GM18909 (cell line): ENCODE measurements around the gene CAMTA1.

Source experiments
- ATAC-seq: cut with Tn5 transposase; IDR thresholded peaks from one replicate; pipeline ENCODE4 v1.9.1; 2021; ENCODE audit warnings: mild to moderate bottlenecking; ENCODE audit not compliant: unreplicated experiment, poor library complexity

CAMTA1 gene

DNA sequence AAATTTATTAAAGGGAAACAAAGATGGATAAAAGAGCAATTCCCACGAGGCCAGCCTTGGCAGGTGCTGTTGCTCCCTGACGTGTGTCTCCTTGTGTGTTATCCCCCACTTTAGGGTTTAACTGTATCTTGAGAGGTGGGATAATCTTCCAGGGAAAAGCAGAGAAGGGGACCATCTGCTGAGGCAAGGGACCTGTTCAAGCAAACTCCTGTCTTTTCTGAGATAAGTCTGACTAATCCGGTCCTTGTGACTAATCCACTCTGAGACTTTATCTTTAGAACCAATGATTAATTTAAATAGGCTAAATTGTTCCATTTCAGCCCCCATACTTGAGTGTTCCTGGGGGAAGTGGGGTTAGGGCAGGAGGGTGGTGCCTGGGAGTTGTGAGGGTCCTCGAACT, 163.6 kb downstream of the CAMTA1 start:
- ATAC-seq, result no peak

DNA sequence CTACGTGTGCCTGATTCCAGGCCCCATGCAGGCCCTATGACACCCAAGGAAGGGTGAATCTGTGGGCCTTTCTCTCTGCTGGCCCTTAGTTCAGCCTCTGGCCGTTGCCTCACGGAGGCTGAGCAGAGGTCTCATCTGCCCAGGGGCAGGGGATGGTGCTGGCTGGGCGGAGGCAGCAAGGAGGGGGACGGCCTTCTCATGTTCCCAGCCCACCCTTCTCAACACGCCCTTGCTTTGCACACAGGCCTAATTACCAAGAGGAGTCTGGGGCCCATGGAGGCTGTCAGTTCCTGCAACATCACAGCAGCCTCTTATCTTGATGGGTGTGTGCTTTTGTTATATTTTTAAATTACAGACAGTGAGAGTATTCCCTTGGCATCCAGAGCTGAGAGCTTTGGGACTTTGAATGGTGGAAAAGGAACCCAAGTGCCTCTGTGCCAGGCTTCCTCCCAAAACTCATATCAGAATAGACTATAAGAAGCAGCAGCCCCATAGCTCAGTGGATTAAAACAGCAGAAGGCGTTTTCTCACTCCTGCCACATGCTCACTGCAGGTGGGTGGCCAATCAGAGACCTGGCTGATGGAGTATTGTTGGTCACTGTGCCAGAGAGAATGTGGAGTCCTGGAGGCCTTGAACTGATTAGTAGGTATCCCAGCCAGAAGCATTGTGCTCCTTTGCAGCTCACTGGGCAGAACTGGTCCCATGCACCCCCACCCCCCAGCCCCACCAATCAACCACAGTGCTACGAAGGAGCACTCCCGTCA, 164.9 kb downstream of the CAMTA1 start:
- no peak for ATAC-seq

DNA sequence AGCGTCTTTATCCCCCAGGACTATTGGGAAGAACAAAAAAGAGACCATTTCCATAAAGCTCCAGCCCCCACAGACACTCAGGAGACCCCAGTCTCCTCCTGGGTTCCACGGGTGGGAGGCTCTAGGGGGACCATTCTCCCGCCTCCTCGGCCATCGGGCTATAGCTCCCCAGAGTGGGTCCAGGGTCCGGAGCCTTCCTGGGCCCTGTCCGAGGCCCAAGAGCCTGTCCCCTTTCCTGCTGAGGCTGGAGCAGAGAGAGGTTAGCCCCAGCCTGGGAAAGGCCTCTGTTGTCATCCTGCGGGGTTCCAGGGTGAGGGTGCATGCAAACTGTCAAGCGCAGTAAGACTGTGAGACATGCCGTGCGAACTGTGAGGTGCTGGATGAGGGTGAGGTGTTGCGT, 166.3 kb downstream of the CAMTA1 start:
- no peak for ATAC-seq

- no peak for ATAC-seq
Observed at GRCh38 chr1:6953216-6953615, 168.0 kb downstream of the CAMTA1 start.

GRCh38 chr1:6953907-6954364, 168.7 kb downstream of the CAMTA1 start:
- ATAC-seq, result no peak

DNA sequence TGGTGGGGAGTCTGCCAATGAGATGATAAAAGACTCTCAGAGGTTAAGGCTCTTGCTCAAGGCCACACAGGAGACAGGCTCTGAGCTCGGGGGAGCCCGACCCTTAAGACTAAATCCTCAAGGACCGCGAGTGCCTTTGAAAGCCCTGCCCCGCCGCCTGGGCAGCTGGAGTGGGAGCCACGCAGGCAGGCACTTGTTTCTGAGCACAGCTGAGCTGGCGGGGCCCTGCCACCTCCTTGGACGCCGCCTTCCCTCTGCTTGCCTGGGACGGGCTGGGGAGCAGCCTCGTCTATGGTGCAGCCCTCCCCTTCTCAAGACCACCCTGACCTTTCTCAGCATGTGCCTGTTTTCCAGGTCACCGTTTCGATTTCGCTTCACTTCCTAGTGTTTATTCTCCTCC, 169.3 kb downstream of the CAMTA1 start:
- ATAC-seq, result no peak

DNA sequence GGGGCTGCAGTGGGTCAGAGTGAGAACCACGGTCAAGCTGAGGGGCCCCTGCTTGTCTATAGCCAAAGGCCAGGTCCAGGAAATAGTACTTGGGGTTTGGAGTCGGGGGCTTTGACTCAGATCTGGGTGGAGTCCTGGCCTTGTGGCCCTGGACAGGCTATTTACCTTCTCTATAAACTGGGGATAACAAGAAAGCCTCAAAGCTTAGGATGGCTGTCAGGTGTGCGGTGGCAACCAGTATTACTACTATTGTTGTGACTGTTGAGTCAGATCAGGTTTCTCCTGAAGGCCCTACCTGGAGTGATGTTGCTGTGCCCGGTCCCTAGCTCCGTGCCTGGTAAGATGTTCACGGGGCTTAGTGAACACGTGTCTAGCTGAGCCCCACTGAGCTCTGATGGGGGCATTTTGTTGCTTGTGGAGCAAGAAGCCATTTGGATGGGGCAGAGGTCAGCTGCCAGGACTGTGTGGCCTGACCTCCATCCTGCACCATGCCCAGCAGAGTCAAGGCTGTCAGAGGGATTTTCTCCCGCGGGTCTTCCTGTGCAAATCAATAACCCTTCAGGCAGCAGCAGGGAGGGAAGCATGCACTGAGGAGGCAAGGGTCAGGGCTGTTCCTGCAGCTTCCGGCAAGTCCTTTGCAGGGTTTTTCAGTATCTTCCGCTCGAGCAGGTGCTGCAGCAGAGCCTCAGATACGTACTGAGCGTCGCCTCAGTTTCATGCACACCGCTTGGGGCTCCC, 170.3 kb downstream of the CAMTA1 start:
- no peak for ATAC-seq

GRCh38 chr1:6956488-6957159, 171.4 kb downstream of the CAMTA1 start:
- no peak for ATAC-seq

GRCh38 chr1:6957341-6957740, 172.1 kb downstream of the CAMTA1 start:
- no peak for ATAC-seq

DNA sequence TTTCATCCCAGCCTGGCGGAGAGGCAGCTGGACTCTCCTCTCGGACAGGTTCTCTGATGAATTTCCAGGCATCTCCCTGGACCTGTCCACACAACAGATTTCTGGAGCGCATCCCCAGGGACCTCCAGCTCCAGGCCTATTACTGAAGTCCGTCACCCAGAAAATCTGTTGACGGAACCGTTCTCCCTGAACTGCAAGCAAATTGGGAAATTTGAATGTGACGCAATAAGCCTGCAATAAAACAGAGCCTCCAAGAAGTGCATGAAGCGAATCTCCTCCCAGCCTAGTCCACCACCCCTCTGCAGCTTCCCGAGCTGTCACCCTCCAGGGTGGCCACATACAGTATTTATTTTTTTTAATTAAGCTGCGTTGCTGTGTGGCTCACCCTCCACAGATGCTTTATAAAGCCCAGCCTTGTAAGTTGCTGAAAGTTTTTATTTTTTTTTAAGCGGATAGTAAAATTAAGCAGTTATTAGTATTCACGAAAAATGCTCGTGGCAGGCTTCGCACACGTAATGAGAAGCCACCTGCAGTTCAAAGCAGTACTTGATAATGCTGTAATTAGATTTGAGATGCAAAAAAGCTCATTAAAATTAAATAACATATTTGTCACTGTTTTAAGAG, 173.3 kb downstream of the CAMTA1 start:
- ATAC-seq, result no peak

DNA sequence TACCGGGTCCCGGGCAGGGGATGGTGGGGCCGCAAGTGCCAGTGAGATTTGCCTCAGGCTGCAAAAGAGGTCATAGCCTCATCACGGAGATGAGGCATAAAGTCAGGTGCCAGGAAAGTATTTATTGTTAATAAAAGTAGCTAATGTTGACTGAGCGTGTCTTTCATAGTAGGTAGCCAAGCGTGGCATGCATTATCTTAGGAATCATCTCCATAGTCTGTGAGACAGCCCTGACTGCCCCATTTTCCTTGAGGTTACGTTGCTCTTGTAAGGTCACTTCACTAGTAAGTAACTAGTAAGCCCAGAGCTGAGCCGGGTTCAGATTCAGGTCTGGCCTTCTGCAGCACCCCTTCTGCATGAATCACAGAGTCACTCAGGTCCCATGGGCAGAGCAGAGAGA, 174.2 kb downstream of the CAMTA1 start:
- ATAC-seq, result no peak

DNA sequence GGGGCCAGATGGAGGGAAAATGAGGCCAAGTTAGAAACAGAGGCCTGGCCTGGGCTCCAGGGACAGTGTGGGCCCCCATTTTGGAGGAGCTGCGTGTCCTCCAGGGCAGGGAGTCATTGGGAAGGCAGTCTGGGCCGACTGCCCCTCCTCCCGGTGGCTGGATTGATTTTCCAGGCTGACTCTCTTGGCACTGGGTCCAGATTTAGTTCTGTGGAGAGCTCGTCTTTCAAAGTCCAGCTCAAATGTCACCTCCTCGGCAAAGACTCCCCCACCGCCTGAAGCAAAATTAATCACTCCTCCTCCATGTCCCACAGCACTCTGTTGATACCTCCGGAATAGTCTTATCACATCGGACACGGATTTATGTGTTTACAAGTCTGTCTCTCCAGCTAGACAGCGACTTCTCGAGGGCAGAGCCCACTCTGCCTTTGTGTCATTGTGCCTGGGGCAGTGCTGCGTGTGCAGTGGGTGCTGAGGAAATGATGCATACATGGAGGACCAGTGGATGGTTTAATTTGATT, 175.1 kb downstream of the CAMTA1 start:
- ATAC-seq, result no peak

- ATAC-seq, result no peak
Observed at GRCh38 chr1:6960860-6961259, 175.6 kb downstream of the CAMTA1 start.

DNA sequence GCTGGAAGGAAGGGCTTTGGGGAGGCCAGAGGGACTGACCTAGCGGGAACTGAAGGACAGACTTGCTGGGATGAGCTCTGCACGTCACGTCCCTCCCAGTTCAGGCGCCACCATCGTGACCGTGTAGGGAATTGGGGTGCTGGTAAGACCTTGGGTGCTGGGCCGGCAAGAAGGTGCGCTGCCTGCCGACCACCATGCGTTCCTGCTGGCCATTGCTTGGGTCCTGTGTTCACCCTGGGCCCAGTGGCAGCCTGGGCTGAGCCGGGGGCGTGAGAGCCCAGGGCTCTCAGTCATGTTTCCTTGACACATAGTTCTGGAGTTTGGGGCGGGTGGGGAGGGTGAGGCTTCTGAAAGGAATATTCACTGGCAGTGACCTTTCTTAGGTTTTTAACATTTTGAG, 176.0 kb downstream of the CAMTA1 start:
- no peak for ATAC-seq

DNA sequence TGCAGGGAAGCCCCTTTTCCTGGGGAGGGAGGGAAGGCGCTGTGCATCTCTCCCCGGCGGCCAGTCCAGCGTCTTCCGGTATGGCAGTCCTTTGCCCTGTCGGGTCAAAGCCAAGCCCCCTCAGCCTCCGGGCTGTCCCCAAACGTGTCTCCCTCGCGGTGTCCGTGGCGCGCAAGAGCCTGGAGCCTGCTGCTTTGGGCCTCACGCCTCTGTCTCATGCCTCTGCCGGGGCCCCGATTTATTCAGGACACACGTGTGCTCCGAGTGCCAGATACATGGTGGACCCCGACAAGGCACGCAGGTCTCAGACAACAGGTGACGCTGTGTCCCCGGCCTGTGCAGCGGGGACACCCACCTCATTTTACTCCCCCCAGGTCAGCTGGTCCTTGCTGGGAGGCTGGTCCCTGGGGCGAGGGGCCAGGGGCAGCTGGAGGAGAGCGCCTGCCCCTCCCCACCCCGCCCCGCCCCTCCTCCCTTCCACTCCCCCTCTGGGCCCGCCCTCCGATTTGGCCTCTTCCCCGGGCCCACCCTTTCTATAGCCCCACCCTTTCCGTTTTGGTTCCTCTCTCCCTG, 176.7 kb downstream of the CAMTA1 start:
- no peak for ATAC-seq

- no peak for ATAC-seq
Observed at GRCh38 chr1:6962478-6962995, 177.3 kb downstream of the CAMTA1 start.

DNA sequence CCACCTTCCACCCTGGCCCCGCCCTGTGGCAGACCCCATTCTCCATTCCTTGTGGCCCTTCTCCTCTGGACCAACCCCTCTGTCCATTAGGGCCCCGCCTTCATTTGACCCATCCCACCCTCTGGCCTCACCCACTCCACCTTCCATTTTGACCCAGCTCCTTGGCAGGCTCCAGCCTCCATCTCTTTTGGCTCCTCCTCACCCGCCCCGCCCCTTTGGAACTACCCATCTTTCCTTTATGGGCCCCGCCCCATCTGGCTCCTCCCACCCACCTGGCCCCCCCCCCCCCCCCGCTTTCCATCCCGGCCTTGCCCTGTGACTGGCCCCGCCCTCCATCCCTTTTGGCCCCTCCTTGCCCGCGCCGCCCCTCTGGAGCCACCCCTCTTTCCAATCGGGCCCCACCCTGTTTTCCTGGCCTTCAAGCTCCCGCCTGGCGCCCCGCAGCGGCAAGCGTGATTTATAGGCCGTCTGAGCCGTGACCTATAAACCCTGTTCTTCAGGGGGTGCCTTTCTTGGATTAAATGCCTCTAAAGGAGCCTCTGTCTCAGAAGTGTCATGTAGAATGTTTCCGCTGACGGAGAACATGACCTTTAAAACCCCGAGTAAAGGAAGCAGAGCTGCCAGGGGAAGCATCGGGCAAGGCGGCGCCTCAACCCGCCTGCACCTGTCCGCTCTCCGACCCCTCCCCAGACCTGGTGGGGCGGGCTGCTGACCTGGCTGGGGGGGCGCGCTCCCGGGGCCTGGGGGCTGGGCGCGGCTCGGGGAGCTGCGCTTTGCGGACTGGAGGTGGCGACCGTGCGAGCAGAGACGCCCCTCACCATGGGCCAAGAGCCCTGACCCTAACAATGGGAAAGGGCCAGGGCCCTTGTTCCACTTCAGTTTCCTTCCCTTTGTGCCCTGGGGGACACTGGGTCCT, 178.0 kb downstream of the CAMTA1 start:
- no peak for ATAC-seq

DNA sequence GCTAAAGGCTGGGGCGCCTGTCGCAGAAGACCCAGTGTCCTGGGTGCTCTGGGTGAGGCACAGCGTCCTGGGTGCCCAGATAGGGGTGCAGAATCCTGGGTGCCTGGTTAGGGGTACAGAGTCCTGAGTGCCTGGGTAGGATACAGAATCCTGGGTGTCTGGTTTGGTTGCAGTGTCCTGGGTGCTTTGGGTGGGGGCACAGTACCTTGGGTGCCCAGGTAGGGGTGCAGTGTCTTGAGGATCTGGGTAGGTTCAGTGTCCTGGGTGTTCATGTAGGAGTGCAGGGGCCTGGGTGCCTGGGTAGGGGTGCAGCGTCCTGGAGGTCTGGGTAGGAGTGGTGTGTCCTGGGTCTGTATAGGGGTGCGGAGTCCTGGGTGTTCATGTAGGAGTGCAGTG, 178.7 kb downstream of the CAMTA1 start:
- no peak for ATAC-seq
